ENCODE measurements around the gene KIF15.

Gene KIF15

DNA sequence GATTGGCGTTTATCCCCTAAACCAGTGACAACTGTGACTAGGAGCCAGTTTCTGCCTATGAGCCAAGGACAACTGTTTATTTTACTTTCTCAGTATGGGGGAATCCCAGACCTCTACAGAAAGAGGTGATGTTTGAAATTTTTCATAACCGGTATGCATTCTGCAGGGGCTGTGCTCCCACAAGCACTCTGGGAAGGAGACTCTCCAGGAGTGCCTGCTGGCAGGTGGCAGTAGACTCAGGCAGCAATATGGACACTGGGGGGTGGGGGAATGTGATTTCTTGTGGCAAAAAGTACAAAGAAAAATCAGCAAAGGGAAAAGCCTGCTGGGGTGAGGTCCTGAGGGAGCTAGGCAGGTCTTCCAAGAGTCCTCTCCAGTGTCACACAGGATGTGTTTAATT lies 118.7 kb downstream of the KIF15 start:
- no peak for DNase-seq

DNA sequence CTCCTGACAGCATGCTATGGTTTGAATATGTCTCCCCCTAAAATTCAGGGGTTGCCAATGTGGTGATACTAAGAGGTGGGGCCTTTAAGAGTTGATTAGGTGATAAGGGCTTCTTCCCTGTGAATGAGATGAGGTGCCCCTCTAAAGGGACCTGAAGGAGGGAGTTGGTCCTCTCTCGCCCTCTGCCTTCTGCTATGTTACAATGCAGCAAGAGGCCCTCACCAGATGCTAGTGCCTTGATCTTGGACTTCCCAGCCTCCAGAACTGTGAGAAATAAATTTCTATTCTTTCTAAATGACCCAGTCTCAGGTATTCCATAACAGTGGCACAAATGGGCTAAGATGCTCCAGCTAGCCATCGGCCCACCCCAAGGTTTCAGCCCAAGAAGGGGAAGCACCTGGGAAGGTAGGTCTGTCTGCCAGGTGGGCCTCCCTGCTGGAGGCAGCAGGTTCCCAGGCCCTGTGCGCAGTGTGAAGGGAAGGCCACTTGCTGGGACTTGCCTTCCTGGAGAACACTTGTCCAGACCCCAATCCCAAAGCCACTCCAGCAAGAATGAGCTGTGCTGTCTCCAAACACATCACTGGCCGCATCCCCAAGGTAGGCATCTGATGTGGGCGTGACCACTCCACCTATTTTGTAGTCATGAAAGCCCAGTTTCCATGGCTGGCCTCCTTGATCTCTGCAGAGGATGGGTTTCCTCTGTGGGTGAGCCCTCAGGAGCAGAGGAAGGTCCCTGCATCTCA lies 121.8 kb downstream of the KIF15 start:
- DNase-seq = no peak

DNA sequence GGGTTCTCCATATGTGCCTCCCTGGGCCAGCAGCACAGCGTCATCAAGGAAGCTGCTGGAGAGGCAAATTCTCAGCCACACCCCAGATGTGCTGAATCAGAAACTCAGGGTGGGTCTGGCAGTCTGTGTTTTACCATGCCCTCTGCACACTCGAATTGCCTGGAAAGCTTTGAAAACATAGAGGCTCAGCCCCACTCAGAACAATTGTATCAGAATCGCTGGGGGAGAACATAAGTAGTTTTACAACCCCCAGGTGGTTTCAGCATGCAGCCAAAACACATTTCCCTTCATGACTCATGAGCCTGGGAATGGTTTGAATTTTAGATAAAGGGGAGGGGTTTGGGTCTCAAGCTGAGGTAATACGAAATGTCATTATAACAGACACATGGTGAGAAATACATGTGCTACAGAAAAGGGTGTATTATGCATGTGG lies 122.4 kb downstream of the KIF15 start:
- no peak for DNase-seq

GRCh38 chr3:44885618-44886017 lies 124.0 kb downstream of the KIF15 start:
- DNase-seq = no peak

DNA sequence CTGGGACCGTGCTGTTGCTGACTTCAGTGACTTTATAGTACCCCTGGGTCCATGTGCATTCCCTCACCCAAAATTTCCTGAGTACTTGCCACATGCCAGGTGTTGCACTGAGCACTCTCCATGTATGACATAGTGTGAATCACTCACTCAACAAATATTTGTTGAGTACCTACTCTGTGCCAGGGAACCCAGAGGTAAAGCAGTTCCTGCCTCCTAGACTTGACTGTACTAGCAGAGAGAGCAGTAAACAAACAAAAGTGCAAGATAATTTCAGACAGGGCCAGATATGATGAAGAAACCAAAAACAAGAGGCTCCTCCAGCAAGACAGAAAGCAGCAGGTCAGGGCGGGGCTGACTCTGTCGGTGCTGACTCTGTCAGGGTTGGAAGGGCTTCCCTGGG lies 125.0 kb downstream of the KIF15 start:
- DNase-seq = no peak

DNA sequence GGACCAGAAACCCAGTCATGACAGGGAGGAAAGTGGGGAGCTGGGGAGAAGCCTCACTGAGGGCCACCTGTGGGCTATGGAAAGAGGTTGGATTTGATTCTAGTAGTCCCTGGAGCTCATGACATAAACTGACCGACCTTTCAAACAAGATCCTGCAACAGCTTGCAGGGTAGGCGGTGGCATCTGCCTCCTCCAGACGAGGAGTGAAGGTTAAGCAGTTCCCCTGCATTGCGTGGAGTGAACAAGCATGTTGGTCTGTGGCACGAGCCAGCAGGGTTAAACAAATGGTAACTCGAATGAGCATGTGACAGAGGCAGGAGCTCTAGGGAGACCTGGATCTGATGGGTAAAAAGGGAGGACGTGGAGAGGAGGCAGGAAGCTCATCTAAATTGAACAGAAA lies 125.5 kb downstream of the KIF15 start:
- no peak for DNase-seq

- DNase-seq = no peak
These were observed 128.7 kb downstream of the KIF15 start for GRCh38 chr3:44890258-44890657.

GRCh38 chr3:44890852-44891251 lies 129.3 kb downstream of the KIF15 start:
- DNase-seq = no peak

GRCh38 chr3:44892689-44893088 lies 131.1 kb downstream of the KIF15 start:
- DNase-seq = no peak

DNA sequence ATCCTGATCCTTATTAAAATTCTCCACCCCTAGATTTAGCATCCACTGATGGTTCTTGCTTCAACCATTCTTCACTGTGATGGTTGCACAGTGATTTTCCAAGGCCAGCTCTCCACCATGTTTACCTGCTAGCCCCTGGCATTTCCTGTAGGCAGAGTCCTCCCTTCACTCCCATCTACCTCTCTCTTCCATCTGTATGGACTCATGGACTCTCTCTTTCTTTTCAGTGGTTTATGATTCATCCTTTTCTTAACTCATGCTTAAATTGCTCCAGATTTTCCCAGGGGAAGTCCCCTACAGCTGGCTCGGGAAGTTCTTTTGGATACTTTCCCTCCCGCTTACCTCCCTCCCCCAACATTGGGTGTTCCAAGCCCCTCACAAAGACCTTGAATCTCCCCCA lies 131.5 kb downstream of the KIF15 start:
- DNase-seq = no peak

- no peak for DNase-seq
These were observed 132.9 kb downstream of the KIF15 start for GRCh38 chr3:44894485-44894884.

DNA sequence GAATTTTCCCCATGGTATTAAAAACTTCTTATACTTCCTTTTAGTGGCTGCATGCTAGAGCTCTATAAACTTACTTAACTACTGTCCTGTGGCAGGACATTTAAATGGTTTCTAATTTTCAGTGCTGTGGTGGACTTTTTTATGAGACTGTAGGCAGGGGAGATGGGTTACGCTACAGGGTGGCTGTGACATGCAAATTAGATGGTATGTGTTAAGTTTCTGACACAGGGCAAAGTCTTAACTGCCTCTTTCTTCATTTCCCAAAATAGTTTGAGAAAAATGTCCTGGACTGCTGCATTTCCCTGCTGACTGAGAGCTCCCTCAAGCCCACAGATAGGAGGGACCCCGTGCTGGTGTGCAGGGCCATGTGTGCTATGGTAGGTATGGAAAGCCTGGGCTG lies 134.8 kb downstream of the KIF15 start:
- DNase-seq = no peak

DNA sequence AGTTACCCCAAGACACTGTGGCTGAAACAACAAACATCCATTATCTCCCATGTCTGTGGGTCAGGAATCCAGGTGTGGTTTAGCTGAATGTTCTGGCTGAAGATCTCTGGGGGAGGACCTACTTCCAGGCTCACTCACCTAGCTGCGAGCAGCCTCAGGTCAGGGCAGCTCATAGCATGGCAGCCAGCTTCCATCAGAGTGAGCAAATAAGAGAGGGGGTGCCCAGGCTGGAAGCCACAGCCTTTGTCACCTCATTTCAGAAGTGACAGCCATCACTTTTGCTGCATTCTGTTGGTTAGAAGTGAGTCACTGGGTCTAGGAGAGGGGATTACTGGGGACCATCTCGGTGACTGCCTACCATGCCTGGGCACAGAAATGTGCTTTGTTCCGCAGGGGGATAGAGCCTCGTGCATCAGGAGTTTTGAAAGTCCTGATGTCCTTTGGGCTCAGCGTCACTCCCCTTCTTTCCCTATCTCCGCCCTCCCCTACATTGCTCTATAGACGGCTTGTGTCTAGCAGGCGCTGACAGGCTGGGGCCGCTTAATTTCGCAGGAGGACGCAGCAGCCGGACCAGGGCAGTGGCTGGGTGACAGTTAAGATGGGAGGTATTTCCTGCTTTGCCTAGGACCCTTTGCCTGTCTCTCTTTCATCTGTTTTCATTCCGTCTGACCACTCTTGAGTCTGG lies 138.2 kb downstream of the KIF15 start:
- no peak for DNase-seq

DNA sequence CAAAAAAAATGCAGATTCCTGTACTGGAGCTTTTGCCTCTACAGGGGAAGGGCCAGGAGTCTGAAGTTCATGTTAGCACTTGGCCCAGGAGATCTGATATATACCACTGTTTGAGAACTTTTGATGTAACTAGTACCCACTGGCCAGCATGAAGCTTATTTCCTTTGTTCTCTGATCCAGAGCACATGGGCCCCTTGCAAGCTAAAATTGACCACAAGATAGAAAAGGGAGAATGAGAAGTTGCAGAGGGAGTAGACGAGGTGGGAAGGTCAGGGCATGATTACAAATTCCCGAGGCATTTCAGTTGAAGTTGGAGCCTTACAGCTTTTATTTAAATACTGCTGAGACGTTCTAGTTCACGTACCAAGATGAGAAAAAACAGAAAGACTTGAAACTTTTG lies 141.0 kb downstream of the KIF15 start:
- DNase-seq = no peak

Data from NCI-H510A treated with DMSO at 0.1 percent for 48 hours (cell line).